ENCODE results near the gene SLC27A5.
"Not testable (repeated sequence)": the region's sequence is repeated elsewhere in the genome, so short reads cannot be mapped to it uniquely, and the experiment has no call there.

The SLC27A5 gene

DNA sequence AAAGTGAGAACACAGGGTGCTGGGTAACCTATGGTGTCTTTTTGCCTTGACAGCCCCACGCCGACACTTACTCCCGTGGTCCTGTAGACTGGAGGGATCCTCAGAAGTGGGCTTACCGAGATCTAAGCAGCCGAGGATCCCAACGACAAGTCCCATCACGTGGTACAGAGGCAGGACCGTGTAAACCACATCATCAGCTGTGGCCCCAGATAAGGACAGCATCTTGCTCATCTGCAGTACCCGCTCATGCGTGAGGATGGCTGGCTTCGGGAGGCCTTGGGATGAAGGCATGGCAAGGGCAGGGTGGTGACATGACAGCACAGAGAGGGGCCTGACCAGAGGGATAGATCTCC, 2.1 kb downstream of the SLC27A5 start:
- no peak overlapping the region for H3K4me2 ChIP-seq (ENCODE audit: low read depth, low read length)
- no peak for DNase-seq
- H3F3A ChIP-seq (ENCODE audit: insufficient read depth, low read length): no peaks in the 10 kb centered on the region
- no peaks in the 10 kb centered on the region for H3K9me3 ChIP-seq (replicated peaks; ENCODE audit: insufficient read depth, low read length)
- no peak for TF ChIP-seq EZH2 (optimal IDR thresholded peaks at IDR 0.05; ENCODE audit: low read depth, low read length)
- TF ChIP-seq EZH2phosphoT487 (IDR thresholded peaks at IDR 0.05; ENCODE audit: low read length): no peak
- TF ChIP-seq, protein P1, sequence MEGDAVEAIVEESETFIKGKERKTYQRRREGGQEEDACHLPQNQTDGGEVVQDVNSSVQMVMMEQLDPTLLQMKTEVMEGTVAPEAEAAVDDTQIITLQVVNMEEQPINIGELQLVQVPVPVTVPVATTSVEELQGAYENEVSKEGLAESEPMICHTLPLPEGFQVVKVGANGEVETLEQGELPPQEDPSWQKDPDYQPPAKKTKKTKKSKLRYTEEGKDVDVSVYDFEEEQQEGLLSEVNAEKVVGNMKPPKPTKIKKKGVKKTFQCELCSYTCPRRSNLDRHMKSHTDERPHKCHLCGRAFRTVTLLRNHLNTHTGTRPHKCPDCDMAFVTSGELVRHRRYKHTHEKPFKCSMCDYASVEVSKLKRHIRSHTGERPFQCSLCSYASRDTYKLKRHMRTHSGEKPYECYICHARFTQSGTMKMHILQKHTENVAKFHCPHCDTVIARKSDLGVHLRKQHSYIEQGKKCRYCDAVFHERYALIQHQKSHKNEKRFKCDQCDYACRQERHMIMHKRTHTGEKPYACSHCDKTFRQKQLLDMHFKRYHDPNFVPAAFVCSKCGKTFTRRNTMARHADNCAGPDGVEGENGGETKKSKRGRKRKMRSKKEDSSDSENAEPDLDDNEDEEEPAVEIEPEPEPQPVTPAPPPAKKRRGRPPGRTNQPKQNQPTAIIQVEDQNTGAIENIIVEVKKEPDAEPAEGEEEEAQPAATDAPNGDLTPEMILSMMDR (IDR thresholded peaks at IDR 0.05; ENCODE audit: low read length): no peak
- H3K9ac ChIP-seq (ENCODE audit: low read length): no peak overlapping the region
- no peaks in the 10 kb centered on the region for H3K79me2 ChIP-seq (ENCODE audit: low read length)
- H3K36me3 ChIP-seq (replicated peaks; ENCODE audit: insufficient read depth, low read length): no peaks in the 10 kb centered on the region
- H3K4me3 ChIP-seq (ENCODE audit: low read length): no peak overlapping the region
- no peak overlapping the region for H2AFZ ChIP-seq (ENCODE audit: low read length)
- no peaks in the 10 kb centered on the region for H4K20me1 ChIP-seq (ENCODE audit: insufficient read depth, low read length)
- no peaks in the 10 kb centered on the region for H3K9me2 ChIP-seq (replicated peaks; ENCODE audit: insufficient read depth, low read length)
- no peak overlapping the region for H3K27ac ChIP-seq (ENCODE audit: low read length)
- no peaks in the 10 kb centered on the region for H3K4me1 ChIP-seq (ENCODE audit: low read length)
- H3K27me3 ChIP-seq (replicated peaks; ENCODE audit: insufficient read depth, low read length): no peaks in the 10 kb centered on the region

DNA sequence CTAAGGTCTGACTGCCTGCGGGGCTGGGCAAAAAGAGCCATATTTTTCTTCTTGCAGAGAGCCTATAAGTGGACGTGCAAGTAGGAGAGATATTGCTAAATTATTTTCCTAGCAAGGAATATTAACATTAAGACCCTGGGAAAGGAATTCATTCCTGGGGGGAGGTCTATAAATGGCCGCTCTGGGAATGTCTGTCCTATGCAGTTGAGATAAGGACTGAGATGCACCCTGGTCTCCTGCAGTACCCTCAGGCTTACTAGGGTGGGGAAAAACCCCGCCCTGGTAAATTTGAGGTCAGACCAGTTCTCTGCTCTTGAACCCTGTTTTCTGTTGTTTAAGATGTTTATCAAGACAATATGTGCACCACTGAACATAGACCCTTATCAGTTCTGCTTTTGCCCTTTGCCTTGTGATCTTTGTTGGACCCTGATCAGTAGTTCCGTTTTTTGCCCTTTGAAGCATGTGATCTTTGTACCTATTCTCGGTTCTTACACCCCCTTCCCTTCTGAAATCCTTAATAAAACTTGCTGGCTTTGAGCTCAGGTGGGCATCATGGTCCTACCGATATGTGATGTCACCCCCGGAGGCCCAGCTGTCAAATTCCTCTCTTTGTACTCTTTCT, 4.1 kb downstream of the SLC27A5 start:
- not testable (repeated sequence) for H2AFZ ChIP-seq (ENCODE audit: low read length); H3F3A ChIP-seq (ENCODE audit: insufficient read depth, low read length); H3K4me1 ChIP-seq (ENCODE audit: low read length); H3K4me3 ChIP-seq (ENCODE audit: low read length); H3K36me3 ChIP-seq (replicated peaks; ENCODE audit: insufficient read depth, low read length); H3K27ac ChIP-seq (ENCODE audit: low read length); DNase-seq; H3K27me3 ChIP-seq (replicated peaks; ENCODE audit: insufficient read depth, low read length); H3K4me2 ChIP-seq (ENCODE audit: low read depth, low read length); H3K79me2 ChIP-seq (ENCODE audit: low read length); H3K9me2 ChIP-seq (replicated peaks; ENCODE audit: insufficient read depth, low read length); H3K9ac ChIP-seq (ENCODE audit: low read length); H4K20me1 ChIP-seq (ENCODE audit: insufficient read depth, low read length); H3K9me3 ChIP-seq (replicated peaks; ENCODE audit: insufficient read depth, low read length)

DNA sequence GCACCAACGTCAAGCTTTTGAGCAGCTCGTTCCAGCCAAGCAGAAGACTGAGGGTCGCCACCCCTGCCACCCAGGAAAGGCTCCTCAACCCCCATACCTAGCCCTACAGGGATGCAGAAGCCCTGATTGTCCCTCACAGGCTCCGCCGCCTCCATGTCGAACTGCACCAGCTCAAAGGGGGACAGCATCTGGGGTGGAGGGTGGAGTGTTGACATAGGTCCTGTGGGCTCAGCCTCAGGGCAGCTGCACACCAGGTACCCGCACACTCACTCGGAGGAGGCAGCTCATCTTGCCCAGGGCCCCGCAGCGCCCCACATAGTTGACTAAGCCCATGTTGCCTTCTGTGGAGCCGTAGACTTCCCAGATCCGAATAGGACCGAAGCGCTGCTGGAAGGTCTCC, 11.6 kb downstream of the SLC27A5 start:
- H3K4me2 ChIP-seq (ENCODE audit: low read depth, low read length): no peak overlapping the region
- TF ChIP-seq EZH2phosphoT487 (IDR thresholded peaks at IDR 0.05; ENCODE audit: low read length) (no peak), EZH2 (optimal IDR thresholded peaks at IDR 0.05; ENCODE audit: low read depth, low read length) (no peak)
- TF ChIP-seq, protein P1 (IDR thresholded peaks at IDR 0.05; ENCODE audit: low read length): no peak
- no peak overlapping the region for H3K27ac ChIP-seq (ENCODE audit: low read length)
- no peak for DNase-seq
- no peak overlapping the region for H3K4me3 ChIP-seq (ENCODE audit: low read length)
- H3K79me2 ChIP-seq (ENCODE audit: low read length): no peaks in the 10 kb centered on the region
- H3K9me3 ChIP-seq (replicated peaks; ENCODE audit: insufficient read depth, low read length): no peaks in the 10 kb centered on the region; the same call in 1 of the 2 replicates
- no peak overlapping the region for H2AFZ ChIP-seq (ENCODE audit: low read length)
- no peak overlapping the region for H3K9ac ChIP-seq (ENCODE audit: low read length)
- H3F3A ChIP-seq (ENCODE audit: insufficient read depth, low read length): no peaks in the 10 kb centered on the region
- no peaks in the 10 kb centered on the region for H3K36me3 ChIP-seq (replicated peaks; ENCODE audit: insufficient read depth, low read length)
- H4K20me1 ChIP-seq (ENCODE audit: insufficient read depth, low read length): no peaks in the 10 kb centered on the region
- H3K4me1 ChIP-seq (ENCODE audit: low read length): no peaks in the 10 kb centered on the region
- H3K27me3 ChIP-seq (replicated peaks; ENCODE audit: insufficient read depth, low read length): no peaks in the 10 kb centered on the region
- H3K9me2 ChIP-seq (replicated peaks; ENCODE audit: insufficient read depth, low read length): no peaks in the 10 kb centered on the region

All from MM.1S (cell line).